Spinal cord (tissue), 10 donors: ENCODE data around the gene CDH2. TPM values are rescaled to one million over a fixed set of nuclear protein-coding genes. Genes with fewer than 3 reads are reported as not detected.

Experiments used
- DNase-seq, 6 donors: peaks; one replicate each; pipeline versions ENCODE4 v3.0.0 to v3.0.0-alpha.2; 2013 to 2015; ENCODE audit warnings: low spot score in 6 of 6, low read depth in 4 of 6
- H3K27ac ChIP-seq: one replicate; pipeline ENCODE4 v1.5.1; 2013; ENCODE audit warnings: low read depth, low read length, control low read depth
- H3K27me3 ChIP-seq: one replicate; pipeline ENCODE4 v1.6.1; 2013; ENCODE audit warnings: low read length; ENCODE audit not compliant: control insufficient read depth, insufficient read depth
- H3K36me3 ChIP-seq: one replicate; pipeline ENCODE4 v1.6.1; 2013; ENCODE audit warnings: low read length; ENCODE audit not compliant: control insufficient read depth, insufficient read depth
- H3K4me1 ChIP-seq: one replicate; pipeline ENCODE4 v1.6.1; 2013; ENCODE audit warnings: low read length; ENCODE audit not compliant: control insufficient read depth, insufficient read depth
- H3K4me3 ChIP-seq: one replicate; pipeline ENCODE4 v1.5.1; 2013; ENCODE audit warnings: low read depth, low read length, control low read depth
- H3K9me3 ChIP-seq: one replicate; pipeline ENCODE4 v1.6.1; 2013; ENCODE audit warnings: low read length; ENCODE audit not compliant: control insufficient read depth, insufficient read depth
- WGBS: methylation state at CpG from one replicate; pipeline ENCODE4 v1.1.5; 2013; ENCODE audit warnings: missing lambda C conversion rate; ENCODE audit not compliant: insufficient coverage; 5-methylcytosine and 5-hydroxymethylcytosine counted together
- polyA plus RNA-seq, 2 donors: library from polyadenylated mRNA; unstranded; fragments of 120-200 nt; gene quantifications; one replicate each; pipeline ENCODE4 v1.2.1, GENCODE V29; 2013; ENCODE audit not compliant: insufficient read length in 2 of 2
- total RNA-seq, 2 donors: library from RNA; depleted of rRNA in 1 of 2; stranded (reverse); fragments of 120-200 nt in 1 of 2; fragments of >200 nt in 1 of 2; gene quantifications; one replicate each; pipeline versions ENCODE4 v1.2.3 to v1.2.4, GENCODE V29; 2013 to 2014
- donor health status: healthy.

The CDH2 gene
- total and polyA plus RNA-seq, 4 donors = 58.9 to 142 (median 107) TPM

GRCh38 chr18:28067346-28067745 lies 109.6 kb downstream of the CDH2 start:
- Histone ChIP-seq H3K27me3 (no peaks in the 10 kb centered on the region), H3K9me3 (peaks cover 2% of the 10 kb centered on the region)
- 56% methylated on average over 1 of the region's 1 CpG for WGBS

DNA sequence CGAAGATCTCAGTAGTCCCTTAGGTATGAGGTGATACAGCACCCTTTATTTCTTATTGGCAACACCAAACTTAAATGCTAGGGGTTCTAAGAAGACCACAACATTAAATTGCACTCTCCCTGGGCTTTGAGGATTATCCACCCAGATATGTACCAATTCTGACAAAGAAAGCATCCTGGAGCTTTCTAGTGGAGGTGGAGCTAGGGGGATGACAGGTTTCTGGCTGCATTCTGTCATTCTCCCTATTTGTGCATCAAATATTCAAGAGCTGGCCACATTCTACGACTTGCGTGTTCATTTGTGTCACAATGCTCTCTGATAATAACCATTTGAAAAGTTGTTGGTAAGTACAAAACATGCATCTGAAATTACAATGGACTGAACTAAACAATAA lies 111.1 kb downstream of the CDH2 start:
- no peak overlapping the region for H3K4me3 ChIP-seq
- H3K4me1 ChIP-seq = peaks cover 3% of the 10 kb centered on the region
- H3K9me3 ChIP-seq = peaks cover 2% of the 10 kb centered on the region
- no peak for DNase-seq
- H3K27ac ChIP-seq = no peak overlapping the region
- no peaks in the 10 kb centered on the region for H3K27me3 ChIP-seq
- H3K36me3 ChIP-seq = no peaks in the 10 kb centered on the region
- no CpG with 5 or more reads among the region's 3 CpGs for WGBS

More at GRCh38 chr18:28067346-28067745, 109.6 kb downstream of the CDH2 start:
- no peak overlapping the region for H3K4me3 ChIP-seq
- no peak overlapping the region for H3K27ac ChIP-seq
- no peaks in the 10 kb centered on the region for H3K36me3 ChIP-seq
- H3K4me1 ChIP-seq = peaks cover 3% of the 10 kb centered on the region
- no peak for DNase-seq

DNA sequence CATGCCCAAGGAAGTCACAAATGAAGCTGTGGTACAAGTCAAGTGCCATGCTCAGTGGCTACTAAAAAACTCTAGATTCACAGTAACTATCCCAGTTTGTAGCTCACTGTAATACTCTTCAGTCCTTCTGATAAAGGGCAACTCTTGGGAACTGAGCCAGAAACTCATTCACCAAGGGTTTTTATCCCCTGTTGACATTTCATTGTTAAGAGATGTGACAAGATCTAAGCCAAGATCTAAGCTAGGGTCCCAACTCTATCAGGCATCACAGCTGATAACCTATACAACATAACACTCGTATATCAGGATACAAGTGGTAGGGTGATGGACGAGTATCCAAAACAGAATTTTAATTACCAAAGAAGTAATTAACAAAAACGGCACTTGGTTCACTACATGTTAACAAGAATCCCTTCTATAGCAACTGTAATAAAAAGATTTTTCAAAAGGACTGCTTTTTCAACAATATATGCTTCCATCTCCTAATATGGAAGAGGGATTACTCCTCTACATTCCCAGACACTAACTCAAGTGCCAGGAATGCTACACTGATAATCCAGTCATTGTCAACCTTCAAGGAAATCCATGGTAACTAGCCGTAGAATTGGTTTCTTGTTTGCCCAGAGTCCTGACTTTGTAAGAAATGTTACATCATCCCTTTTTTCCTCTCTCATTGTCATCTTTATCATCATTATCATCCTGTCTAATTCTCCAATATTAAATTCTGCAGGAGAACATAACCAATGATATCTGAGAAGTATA lies 111.7 kb downstream of the CDH2 start:
- no peaks in the 10 kb centered on the region for H3K36me3 ChIP-seq

GRCh38 chr18:28063926-28064325 lies 113.0 kb downstream of the CDH2 start:
- peaks cover 2% of the 10 kb centered on the region for H3K9me3 ChIP-seq
- WGBS = no CpG with 5 or more reads among the region's 2 CpGs
- peaks cover 3% of the 10 kb centered on the region for H3K4me1 ChIP-seq
- no peaks in the 10 kb centered on the region for H3K27me3 ChIP-seq
- no peak overlapping the region for H3K4me3 ChIP-seq
- H3K27ac ChIP-seq = no peak overlapping the region
- H3K36me3 ChIP-seq = no peaks in the 10 kb centered on the region
- no peak for DNase-seq

More for the DNA sequence above, 111.7 kb downstream of the CDH2 start:
- no peak for DNase-seq
- H3K9me3 ChIP-seq = peaks cover 2% of the 10 kb centered on the region
- H3K27me3 ChIP-seq = no peaks in the 10 kb centered on the region
- peaks cover 3% of the 10 kb centered on the region for H3K4me1 ChIP-seq
- H3K27ac ChIP-seq = no peak overlapping the region
- WGBS = 80% methylated on average over 1 of the region's 4 CpGs
- no peak overlapping the region for H3K4me3 ChIP-seq

DNA sequence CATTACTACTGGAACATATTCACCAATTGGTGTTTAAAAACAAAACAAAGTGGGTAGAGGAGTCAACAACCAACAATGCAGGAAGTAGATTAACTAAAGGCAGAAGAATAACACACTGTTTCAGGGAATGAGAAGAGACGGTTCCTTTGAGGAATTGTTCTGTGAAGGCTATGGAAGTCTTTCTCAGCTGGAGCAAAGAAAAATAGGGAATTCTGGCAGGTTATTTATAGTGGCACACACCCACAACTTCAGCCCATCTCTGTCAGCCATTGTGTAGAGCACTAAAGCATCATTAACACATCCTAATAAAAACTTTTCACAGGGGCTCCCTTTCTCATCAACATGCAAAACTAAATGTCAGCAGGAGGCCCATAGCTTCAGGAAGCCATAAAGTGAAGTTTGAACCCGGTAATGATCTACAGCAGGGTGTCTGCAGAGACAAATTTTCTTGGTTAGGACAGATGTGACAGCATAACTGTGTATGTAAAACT lies 113.6 kb downstream of the CDH2 start:
- Histone ChIP-seq H3K4me1 (peaks cover 3% of the 10 kb centered on the region), H3K27ac (no peak overlapping the region), H3K9me3 (peaks cover 2% of the 10 kb centered on the region), H3K36me3 (no peaks in the 10 kb centered on the region), H3K27me3 (no peaks in the 10 kb centered on the region), H3K4me3 (no peak overlapping the region)
- no CpG with 5 or more reads among the region's 2 CpGs for WGBS
- peak in 2 of 6 donors; percentile 36 to 43 for DNase-seq

DNA sequence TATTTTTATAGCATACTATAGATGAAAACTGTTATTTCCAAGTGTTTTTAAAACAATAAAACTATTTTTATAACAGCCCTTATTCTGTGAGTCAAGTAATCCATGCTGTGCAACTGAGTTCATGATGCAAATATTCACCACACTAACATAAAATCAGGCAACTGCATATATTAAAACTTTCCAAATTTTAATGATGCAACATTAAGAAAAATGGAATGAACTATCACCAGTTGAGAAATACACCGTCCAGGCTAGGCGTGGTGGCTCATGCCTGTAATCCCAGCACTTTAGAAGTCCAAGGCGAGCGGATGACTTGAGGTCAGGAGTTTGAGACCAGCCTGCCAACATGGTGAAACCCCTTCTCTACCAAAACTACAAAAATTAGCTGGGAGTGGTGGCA lies 114.5 kb downstream of the CDH2 start:
- DNase-seq = no peak
- Histone ChIP-seq H3K9me3 (peaks cover 2% of the 10 kb centered on the region), H3K36me3 (no peaks in the 10 kb centered on the region), H3K4me3 (no peak overlapping the region), H3K27ac (no peak overlapping the region), H3K4me1 (peaks cover 3% of the 10 kb centered on the region), H3K27me3 (no peaks in the 10 kb centered on the region)
- 100% methylated on average over 1 of the region's 4 CpGs for WGBS

DNA sequence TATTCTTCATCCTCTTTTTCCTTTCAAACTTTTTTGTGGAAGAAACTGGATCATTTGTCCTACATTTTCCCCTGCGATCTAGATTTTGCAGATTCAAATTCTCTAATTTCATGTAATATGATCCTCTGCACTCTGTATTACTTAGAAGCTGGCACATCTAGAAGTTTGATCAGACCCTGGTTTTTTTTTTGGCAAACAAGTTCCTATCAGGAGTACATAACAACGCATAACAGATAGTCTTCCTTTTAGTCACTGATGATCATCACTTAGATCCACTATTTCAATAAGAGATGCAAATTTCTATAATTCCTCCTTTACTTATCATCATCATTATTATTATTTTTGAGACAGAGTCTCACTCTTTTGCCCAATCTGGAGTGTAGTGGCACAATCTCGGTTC lies 117.1 kb downstream of the CDH2 start:
- H3K27ac ChIP-seq = no peak overlapping the region
- H3K4me3 ChIP-seq = no peak overlapping the region
- no peak for DNase-seq
- no peaks in the 10 kb centered on the region for H3K36me3 ChIP-seq
- peaks cover 3% of the 10 kb centered on the region for H3K4me1 ChIP-seq
- WGBS = 100% methylated on average over 2 of the region's 3 CpGs
- no peaks in the 10 kb centered on the region for H3K9me3 ChIP-seq
- no peaks in the 10 kb centered on the region for H3K27me3 ChIP-seq

DNA sequence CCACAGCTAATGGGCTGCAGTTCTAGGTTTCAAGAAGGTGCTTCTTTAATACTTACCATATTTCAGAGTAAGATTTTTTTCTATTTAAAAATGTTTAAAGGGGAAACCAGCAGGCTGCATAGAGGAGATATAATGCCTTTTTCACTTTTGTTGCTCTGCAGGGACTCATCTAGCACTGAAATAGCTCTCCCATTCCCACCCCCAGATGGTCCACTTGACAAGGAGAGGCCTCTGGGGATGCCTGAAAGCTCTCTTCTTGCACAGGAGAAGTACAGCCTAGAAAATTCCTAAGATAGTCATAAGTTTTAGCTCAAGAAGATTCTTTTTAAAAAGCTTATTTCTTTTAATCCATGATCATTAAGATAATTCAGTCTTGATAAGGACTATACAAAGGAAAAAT lies 126.4 kb downstream of the CDH2 start:
- Histone ChIP-seq H3K4me3 (no peak overlapping the region), H3K36me3 (no peaks in the 10 kb centered on the region), H3K4me1 (peaks cover 2% of the 10 kb centered on the region), H3K27ac (no peak overlapping the region), H3K27me3 (no peaks in the 10 kb centered on the region), H3K9me3 (no peaks in the 10 kb centered on the region)
- DNase-seq = peak in 1 of 6 donors; percentile 86

DNA sequence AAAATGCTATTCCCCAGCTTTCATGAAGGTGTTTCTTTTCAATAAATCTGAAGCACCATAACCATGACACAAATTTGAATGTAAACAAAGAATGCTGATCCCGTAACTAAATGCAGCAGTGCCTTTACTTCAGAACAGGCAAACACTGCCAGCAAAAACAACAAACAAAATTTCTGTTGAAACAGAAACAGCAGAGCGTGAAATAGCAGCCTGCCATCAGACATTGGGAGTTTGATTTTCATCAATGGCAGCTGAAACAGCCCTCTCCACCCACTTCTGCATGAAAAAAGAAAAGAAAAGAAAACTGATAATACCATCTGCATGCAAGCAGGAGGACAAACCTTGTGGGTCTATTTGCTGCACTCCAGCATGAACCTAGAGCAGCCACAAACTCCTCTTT lies 128.3 kb downstream of the CDH2 start:
- Histone ChIP-seq H3K27ac (no peak overlapping the region), H3K4me1 (peaks cover 2% of the 10 kb centered on the region), H3K36me3 (no peaks in the 10 kb centered on the region), H3K4me3 (no peak overlapping the region), H3K27me3 (no peaks in the 10 kb centered on the region), H3K9me3 (no peaks in the 10 kb centered on the region)
- DNase-seq = peak in 2 of 6 donors; percentile 30 to 44
- 14% methylated on average over 1 of the region's 2 CpGs for WGBS

GRCh38 chr18:28045880-28046279 lies 131.1 kb downstream of the CDH2 start:
- Histone ChIP-seq H3K9me3 (no peaks in the 10 kb centered on the region), H3K4me1 (peaks cover 2% of the 10 kb centered on the region), H3K27ac (no peak overlapping the region), H3K4me3 (no peak overlapping the region), H3K36me3 (no peaks in the 10 kb centered on the region), H3K27me3 (no peaks in the 10 kb centered on the region)
- no peak for DNase-seq
- no CpG with 5 or more reads among the region's 3 CpGs for WGBS
